Stimulated activated CD8-positive, alpha-beta memory T cell treated with anti-CD3 and anti-CD28 coated beads, Interleukin-4, amount 100 ng/mL, for 1 hour (primary cell): ENCODE measurements around the gene SLC10A7.

Experiments used
- DNase-seq, 2 donors: peaks; one replicate each; pipeline ENCODE4 v3.0.0-alpha.2; 2020; ENCODE audit warnings: low read depth in 2 of 2, low spot score in 1 of 2

The SLC10A7 gene

GRCh38 chr4:146263793-146264192 lies 257.9 kb downstream of the SLC10A7 start:
- no peak for DNase-seq

- no peak for DNase-seq
Measured at GRCh38 chr4:146261041-146261440, 260.7 kb downstream of the SLC10A7 start.

GRCh38 chr4:146260521-146260920 lies 261.2 kb downstream of the SLC10A7 start:
- no peak for DNase-seq

- DNase-seq: no peak
Measured at GRCh38 chr4:146257511-146257910, 264.2 kb downstream of the SLC10A7 start.

GRCh38 chr4:146256328-146256727 lies 265.4 kb downstream of the SLC10A7 start:
- DNase-seq: no peak

GRCh38 chr4:146255874-146256273 lies 265.9 kb downstream of the SLC10A7 start:
- no peak for DNase-seq

- no peak for DNase-seq
Measured at GRCh38 chr4:146255463-146255862, 266.3 kb downstream of the SLC10A7 start.

GRCh38 chr4:146252969-146253611 lies 268.6 kb downstream of the SLC10A7 start:
- no peak for DNase-seq

GRCh38 chr4:146247356-146247755 lies 274.4 kb downstream of the SLC10A7 start:
- no peak for DNase-seq

- DNase-seq: no peak
Measured at GRCh38 chr4:146246381-146246780, 275.4 kb downstream of the SLC10A7 start.

- no peak for DNase-seq
Measured at GRCh38 chr4:146245850-146246249, 275.9 kb downstream of the SLC10A7 start.

GRCh38 chr4:146245246-146245645 lies 276.5 kb downstream of the SLC10A7 start:
- DNase-seq: no peak

- no peak for DNase-seq
Measured at GRCh38 chr4:146244496-146244895, 277.2 kb downstream of the SLC10A7 start.

- no peak for DNase-seq
Measured at GRCh38 chr4:146243883-146244277, 277.9 kb downstream of the SLC10A7 start.

GRCh38 chr4:146243141-146243882 lies 278.4 kb downstream of the SLC10A7 start:
- no peak for DNase-seq

- DNase-seq: no peak
Measured at GRCh38 chr4:146238107-146238506, 283.6 kb downstream of the SLC10A7 start.

- no peak for DNase-seq
Measured at GRCh38 chr4:146237092-146237491, 284.6 kb downstream of the SLC10A7 start.

- no peak for DNase-seq
Measured at GRCh38 chr4:146236216-146236615, 285.5 kb downstream of the SLC10A7 start.

- DNase-seq: no peak
Measured at GRCh38 chr4:146235654-146236177, 286.0 kb downstream of the SLC10A7 start.

- DNase-seq: no peak
Measured at GRCh38 chr4:146232131-146232722, 289.5 kb downstream of the SLC10A7 start.

GRCh38 chr4:146229406-146229805 lies 292.3 kb downstream of the SLC10A7 start:
- no peak for DNase-seq

- DNase-seq: no peak
Measured at GRCh38 chr4:146224326-146224966, 297.3 kb downstream of the SLC10A7 start.
